Activated CD8-positive, alpha-beta T cell treated with anti-CD3 and anti-CD28 coated beads for 36 hours (primary cell): ENCODE results near the gene SH2D2A. TPM values are rescaled to one million over a fixed set of nuclear protein-coding genes. Genes with fewer than 3 reads are reported as not detected.

ENCODE experiments used
- ATAC-seq: fragments of 200-7000 bp; cut with Tn5 transposase; one replicate; pipeline ENCODE4 v1.10.0; 2021; ENCODE audit warnings: mild to moderate bottlenecking, moderate library complexity
- CTCF ChIA-PET: fragments of 350-600 bp; sonication (Branson Sonifier 250); formaldehyde crosslinking; loops from one replicate; lab custom pipeline; 2021; ENCODE audit warnings: antibody characterized with exemption; lab: Charles Lee
- POLR2A ChIA-PET: fragments of 350-600 bp; sonication (Branson Sonifier 250); formaldehyde crosslinking; loops from one replicate; lab custom pipeline; 2021; ENCODE audit warnings: antibody characterized with exemption; lab: Charles Lee
- DNase-seq: peaks from one replicate; pipeline ENCODE4 v3.0.0-alpha.2; 2020
- H3K27ac Mint-ChIP-seq: one replicate; pipeline ENCODE4 v1.8.0; 2021; ENCODE audit warnings: mild to moderate bottlenecking, mixed read lengths
- H3K27me3 Mint-ChIP-seq: one replicate; pipeline ENCODE4 v1.8.0; 2021; ENCODE audit warnings: mixed read lengths
- H3K36me3 Mint-ChIP-seq: one replicate; pipeline ENCODE4 v1.8.0; 2021; ENCODE audit warnings: low read depth, mixed read lengths
- H3K4me1 Mint-ChIP-seq: one replicate; pipeline ENCODE4 v1.8.0; 2021; ENCODE audit warnings: low read depth, mixed read lengths
- H3K4me3 Mint-ChIP-seq: one replicate; pipeline ENCODE4 v1.8.0; 2021; ENCODE audit warnings: mild to moderate bottlenecking, moderate library complexity, mixed read lengths
- H3K9me3 Mint-ChIP-seq: one replicate; pipeline ENCODE4 v1.8.0; 2021; ENCODE audit warnings: mixed read lengths
- CTCF ChIP-seq: fragments of 200-600 bp; IDR thresholded peaks from one replicate; pipeline ENCODE4 v1.8.0; 2022; ENCODE audit warnings: antibody characterized with exemption, mild to moderate bottlenecking
- intact Hi-C: fragments of 100-400 bp; cut with micrococcal nuclease; formaldehyde crosslinking; loops from one replicate; pipeline ENCODE4 v1.10.0; 2022
- total RNA-seq, 2 experiments: library from RNA; stranded (reverse); gene quantifications; one replicate each; pipeline ENCODE4 v1.2.3, GENCODE V29; 2021

Gene SH2D2A
- total RNA-seq, 2 experiments from 2014 or later = 297 to 315 TPM

GRCh38 chr1:156806512-156807440, 9.9 kb downstream of the SH2D2A start:
- CTCF ChIA-PET = interaction anchor here (1.2 to 12.8 kb wide), 7 partner anchors 9 to 121 kb away, joined by 3 to 121 read pairs (median 5); partner anchors contain the start of genes INSRR and NTRK1
- H3K27ac Mint-ChIP-seq = peak overlapping the region; percentile 84
- H3K9me3 Mint-ChIP-seq = no peaks in the 10 kb centered on the region
- ATAC-seq (no peak), DNase-seq (no peak)
- H3K4me3 Mint-ChIP-seq = no peak overlapping the region
- intact Hi-C loops = no loop called here
- TF ChIP-seq CTCF = no peak
- H3K4me1 Mint-ChIP-seq = peaks cover 45% of the 10 kb centered on the region
- POLR2A ChIA-PET = interaction anchor here (0.8 to 5.6 kb wide), 12 partner anchors 8 to 92 kb away, joined by 3 to 28 read pairs (median 4); partner anchors contain the start of gene SH2D2A
- H3K27me3 Mint-ChIP-seq = no peaks in the 10 kb centered on the region
- H3K36me3 Mint-ChIP-seq = peaks cover 61% of the 10 kb centered on the region

- TF ChIP-seq CTCF = no peak
- peaks cover 42% of the 10 kb centered on the region for H3K4me1 Mint-ChIP-seq
- H3K36me3 Mint-ChIP-seq = peaks cover 53% of the 10 kb centered on the region
- H3K27me3 Mint-ChIP-seq = no peaks in the 10 kb centered on the region
- peak overlapping the region; percentile 64 for H3K27ac Mint-ChIP-seq
- H3K4me3 Mint-ChIP-seq = no peak overlapping the region
- ATAC-seq (no peak), DNase-seq (no peak)
- POLR2A ChIA-PET = interaction anchor here (0.8 to 5.6 kb wide), 16 partner anchors 11 to 93 kb away, joined by 3 to 28 read pairs (median 4); partner anchors contain the start of genes INSRR and SH2D2A
- H3K9me3 Mint-ChIP-seq = no peaks in the 10 kb centered on the region
- intact Hi-C loops = no loop called here
- CTCF ChIA-PET = interaction anchor here (1.0 to 12.8 kb wide), 5 partner anchors 9 to 86 kb away, joined by 3 to 121 read pairs (median 6); partner anchors contain the start of genes INSRR and NTRK1
Observed at GRCh38 chr1:156805766-156806511, 10.7 kb downstream of the SH2D2A start.

GRCh38 chr1:156804572-156805243, 11.9 kb downstream of the SH2D2A start:
- Mint-ChIP-seq H3K27me3 (no peaks in the 10 kb centered on the region), H3K4me3 (no peak overlapping the region), H3K9me3 (no peaks in the 10 kb centered on the region), H3K27ac (peak overlapping the region; percentile 39), H3K4me1 (peaks cover 36% of the 10 kb centered on the region), H3K36me3 (peaks cover 45% of the 10 kb centered on the region)
- POLR2A ChIA-PET = interaction anchor here (1.0 to 5.6 kb wide), 13 partner anchors 8 to 91 kb away, joined by 3 to 28 read pairs (median 4); partner anchors contain the start of genes INSRR and SH2D2A
- no peak for TF ChIP-seq CTCF
- ATAC-seq (no peak), DNase-seq (no peak)
- intact Hi-C loops = loop anchor here (5.0 kb wide), 1 partner anchor 53 kb away; the partner anchor contains the start of gene INSRR
- CTCF ChIA-PET = interaction anchor here (0.6 to 1.7 kb wide), 3 partner anchors 10 to 55 kb away, joined by 3 to 12 read pairs (median 4); partner anchors contain the start of gene NTRK1

GRCh38 chr1:156804026-156804425, 12.6 kb downstream of the SH2D2A start:
- Mint-ChIP-seq H3K9me3 (no peaks in the 10 kb centered on the region), H3K4me3 (no peak overlapping the region), H3K27ac (peak overlapping the region; percentile 39), H3K36me3 (peaks cover 41% of the 10 kb centered on the region), H3K27me3 (no peaks in the 10 kb centered on the region), H3K4me1 (peaks cover 31% of the 10 kb centered on the region)
- ATAC-seq (no peak), DNase-seq (no peak)
- ChIA-PET POLR2A (interaction anchor here (1.4 to 5.6 kb wide), 10 partner anchors 9 to 85 kb away, joined by 3 to 28 read pairs (median 5); partner anchors contain the start of gene SH2D2A), CTCF (interaction anchor here (10.4 kb wide), 1 partner anchor 56 kb away, joined by 214 read pairs; the partner anchor contains the start of genes INSRR and NTRK1)
- no peak for TF ChIP-seq CTCF
- intact Hi-C loops = loop anchor here (5.0 kb wide), 1 partner anchor 53 kb away; the partner anchor contains the start of gene INSRR
